SIG-M5 treated with dmso at 0.1 percent for 504 hours (cell line): ENCODE measurements around the gene WHRN.

Experiments used
- DNase-seq: peaks from one replicate; lab custom pipeline; 2025; ENCODE audit not compliant: unreplicated experiment; lab: John Stamatoyannopoulos, UW

WHRN gene

GRCh38 chr9:114450833-114451706 lies 54.2 kb downstream of the WHRN start:
- DNase-seq: no peak

GRCh38 chr9:114450181-114450580 lies 55.1 kb downstream of the WHRN start:
- DNase-seq: no peak

- no peak for DNase-seq
These were observed 56.0 kb downstream of the WHRN start for GRCh38 chr9:114449236-114449635.

GRCh38 chr9:114448706-114449105 lies 56.6 kb downstream of the WHRN start:
- no peak for DNase-seq

GRCh38 chr9:114446672-114447450 lies 58.4 kb downstream of the WHRN start:
- no peak for DNase-seq

GRCh38 chr9:114446036-114446435 lies 59.2 kb downstream of the WHRN start:
- no peak for DNase-seq

- DNase-seq: no peak
These were observed 59.7 kb downstream of the WHRN start for GRCh38 chr9:114445616-114446015.

GRCh38 chr9:114442022-114442421 lies 63.3 kb downstream of the WHRN start:
- DNase-seq: no peak

GRCh38 chr9:114437401-114437893 lies 67.8 kb downstream of the WHRN start:
- no peak for DNase-seq

GRCh38 chr9:114434878-114435311 lies 70.4 kb downstream of the WHRN start:
- DNase-seq: peak; percentile 16

GRCh38 chr9:114433720-114434255 lies 71.5 kb downstream of the WHRN start:
- no peak for DNase-seq

- DNase-seq: no peak
These were observed 72.2 kb downstream of the WHRN start for GRCh38 chr9:114433086-114433485.

GRCh38 chr9:114432323-114433067 lies 72.8 kb downstream of the WHRN start:
- DNase-seq: no peak

- no peak for DNase-seq
These were observed 73.5 kb downstream of the WHRN start for GRCh38 chr9:114431770-114432169.

GRCh38 chr9:114431003-114431402 lies 74.3 kb downstream of the WHRN start:
- no peak for DNase-seq

- DNase-seq: no peak
These were observed 74.8 kb downstream of the WHRN start for GRCh38 chr9:114430457-114430856.

GRCh38 chr9:114429488-114429887 lies 75.8 kb downstream of the WHRN start:
- no peak for DNase-seq

GRCh38 chr9:114428466-114428865 lies 76.8 kb downstream of the WHRN start:
- no peak for DNase-seq

GRCh38 chr9:114427644-114428043 lies 77.6 kb downstream of the WHRN start:
- DNase-seq: no peak

- DNase-seq: no peak
These were observed 79.0 kb downstream of the WHRN start for GRCh38 chr9:114426046-114426948.
